NCI-H2029 treated with DMSO at 0.1 percent for 48 hours (cell line): ENCODE measurements around the gene MTOR.
"Not testable (repeated sequence)": the region's sequence is repeated elsewhere in the genome, so short reads cannot be mapped to it uniquely, and the experiment has no call there.

Experiments used
- DNase-seq: peaks from one replicate; lab custom pipeline; 2025; lab: John Stamatoyannopoulos, UW

MTOR gene

GRCh38 chr1:11180342-11180744, 82.0 kb downstream of the MTOR start:
- no peak for DNase-seq

GRCh38 chr1:11179749-11180148, 82.6 kb downstream of the MTOR start:
- not testable (repeated sequence) for DNase-seq

GRCh38 chr1:11179125-11179524, 83.2 kb downstream of the MTOR start:
- no peak for DNase-seq

- DNase-seq: no peak
These were observed 84.0 kb downstream of the MTOR start for GRCh38 chr1:11178021-11179015.

- DNase-seq: no peak
These were observed 86.2 kb downstream of the MTOR start for GRCh38 chr1:11176081-11176706.

GRCh38 chr1:11175461-11175860, 86.9 kb downstream of the MTOR start:
- DNase-seq: no peak

- DNase-seq: no peak
These were observed 87.9 kb downstream of the MTOR start for GRCh38 chr1:11174261-11174942.

GRCh38 chr1:11170102-11170501, 92.2 kb downstream of the MTOR start:
- DNase-seq: no peak

- DNase-seq: no peak
These were observed 93.1 kb downstream of the MTOR start for GRCh38 chr1:11169202-11169601.

- DNase-seq: no peak
These were observed 93.6 kb downstream of the MTOR start for GRCh38 chr1:11168731-11169130.

GRCh38 chr1:11166744-11167143, 95.6 kb downstream of the MTOR start:
- DNase-seq: not testable (repeated sequence)

GRCh38 chr1:11162752-11163151, 99.6 kb downstream of the MTOR start:
- DNase-seq: not testable (repeated sequence)

- DNase-seq: no peak
These were observed 103.5 kb downstream of the MTOR start for GRCh38 chr1:11158720-11159321.

- DNase-seq: no peak
These were observed 104.1 kb downstream of the MTOR start for GRCh38 chr1:11158291-11158690.

- no peak for DNase-seq
These were observed 104.5 kb downstream of the MTOR start for GRCh38 chr1:11157867-11158266.

GRCh38 chr1:11157394-11157793, 105.0 kb downstream of the MTOR start:
- DNase-seq: no peak

- no peak for DNase-seq
These were observed 105.4 kb downstream of the MTOR start for GRCh38 chr1:11156963-11157362.

GRCh38 chr1:11156441-11156840, 105.9 kb downstream of the MTOR start:
- peak; percentile 13 for DNase-seq

GRCh38 chr1:11153184-11153583, 109.2 kb downstream of the MTOR start:
- no peak for DNase-seq

GRCh38 chr1:11152755-11153154, 109.6 kb downstream of the MTOR start:
- DNase-seq: no peak

GRCh38 chr1:11151826-11152612, 110.3 kb downstream of the MTOR start:
- no peak for DNase-seq
